HepG2 (cell line): Measurements from ENCODE around the gene UST. TPM values are rescaled to one million over a fixed set of nuclear protein-coding genes. Genes with fewer than 3 reads are reported as not detected.

Source experiments
- ATAC-seq: fragments of 200-7000 bp; cut with Tn5 transposase; 3 replicates; pipeline ENCODE4 v1.9.1; 2020; ENCODE audit warnings: mild to moderate bottlenecking, moderate library complexity
- BruUV-seq: library from RNA; stranded (reverse); fragments of 400-500 nt; replicated peaks from 2 replicates; lab custom pipeline; 2021; lab: Mats Ljungman, UMichigan
- CTCF ChIA-PET: fragments of 300-600 bp; formaldehyde crosslinking; extraction: SDS; loops from one replicate; lab custom pipeline; 2021; ENCODE audit warnings: low total read pairs, inconsistent platforms, low intra/inter-chr PET ratio; lab: Yijun Ruan, JAX
- POLR2A ChIA-PET: fragments of 350-600 bp; sonication (Branson Sonifier 250); formaldehyde crosslinking; loops from one replicate; lab custom pipeline; 2020; ENCODE audit warnings: antibody characterized with exemption, inconsistent platforms; lab: Yijun Ruan, JAX
- DNase-seq: peaks from one replicate; pipeline ENCODE4 v3.0.0-alpha.2; 2015; ENCODE audit warnings: low spot score
- FAIRE-seq: peaks from 3 replicates; lab custom pipeline; 2011; peaks lifted over from hg19 to GRCh38; lab: Jason Lieb, UNC
- H2AFZ ChIP-seq: one replicate; pipeline ENCODE4 v1.6.1; 2011; ENCODE audit warnings: low read length, inconsistent platforms
- H3K27ac ChIP-seq: fragments of 300-600 bp; 3 replicates; pipeline ENCODE4 v1.8.0; 2011; ENCODE audit warnings: mixed run types, mild to moderate bottlenecking, mixed read lengths, low read length, inconsistent platforms; ENCODE audit not compliant: insufficient read depth; ENCODE audit errors: extremely low read length
- H3K27me3 ChIP-seq, 2 experiments: fragments of 200-600 bp in 1 of 2; 2 replicates in 1 of 2; 3 replicates in 1 of 2; pipeline versions ENCODE4 v1.6.0 to v1.8.0; 2011; ENCODE audit warnings: low read length in 2 of 2, mild to moderate bottlenecking in 2 of 2, moderate library complexity in 2 of 2, inconsistent platforms in 1 of 2; ENCODE audit not compliant: insufficient read depth in 2 of 2, control insufficient read depth in 1 of 2
- H3K36me3 ChIP-seq, 2 experiments: fragments of 200-600 bp in 1 of 2; replicated peaks in 1 of 2; 2 replicates in 1 of 2; 3 replicates in 1 of 2; pipeline versions ENCODE4 v1.5.1 to v1.8.0; 2011; ENCODE audit warnings: low read length in 2 of 2, inconsistent platforms in 1 of 2; ENCODE audit not compliant: insufficient read depth in 2 of 2, control insufficient read depth in 1 of 2
- H3K4me1 ChIP-seq: 2 replicates; pipeline ENCODE4 v1.5.1; 2012; ENCODE audit warnings: low read length, inconsistent platforms; ENCODE audit not compliant: insufficient read depth
- H3K4me2 ChIP-seq: 2 replicates; pipeline ENCODE4 v1.6.0; 2011; ENCODE audit warnings: low read depth, low read length, inconsistent platforms
- H3K4me3 ChIP-seq, 3 experiments: fragments of 200-600 bp in 1 of 3; sonication (generic), shearing (Covaris generic) in 1 of 3; replicated peaks in 1 of 3; 2 replicates each; pipeline ENCODE4 v1.5.1; 2011 to 2016; ENCODE audit warnings: low read length in 3 of 3, inconsistent platforms in 2 of 3, low read depth in 2 of 3, mild to moderate bottlenecking in 2 of 3, control low read depth in 1 of 3, mixed read lengths in 1 of 3; ENCODE audit not compliant: insufficient read depth in 1 of 3
- H3K79me2 ChIP-seq: one replicate; pipeline ENCODE4 v1.6.1; 2011; ENCODE audit warnings: low read length, inconsistent platforms; ENCODE audit not compliant: insufficient read depth
- H3K9ac ChIP-seq: 2 replicates; pipeline ENCODE4 v1.6.0; 2011; ENCODE audit warnings: mild to moderate bottlenecking, low read depth, low read length, inconsistent platforms; ENCODE audit not compliant: insufficient read depth
- H3K9me3 ChIP-seq: 2 replicates; pipeline ENCODE4 v1.5.1; 2012; ENCODE audit warnings: mild to moderate bottlenecking, low read length
- H4K20me1 ChIP-seq: 2 replicates; pipeline ENCODE4 v1.6.0; 2011; ENCODE audit warnings: inconsistent platforms, mild to moderate bottlenecking, low read length, moderate library complexity; ENCODE audit not compliant: insufficient read depth
- CTCF ChIP-seq: sonication (generic); formaldehyde crosslinking; IDR thresholded peaks from 2 replicates; pipeline ENCODE4 v1.5.0; 2020; ENCODE audit warnings: mild to moderate bottlenecking, missing genetic modification reagents, moderate library complexity
- IRF9 ChIP-seq: sonication (generic); formaldehyde crosslinking; IDR thresholded peaks from 2 replicates; pipeline ENCODE4 v1.8.0; 2022; ENCODE audit warnings: missing genetic modification reagents, mild to moderate bottlenecking, borderline replicate concordance
- STAG1 ChIP-seq: sonication (generic); formaldehyde crosslinking; IDR thresholded peaks from 2 replicates; pipeline ENCODE4 v1.4.0; 2020; ENCODE audit warnings: missing genetic modification reagents
- THRA ChIP-seq: sonication (generic); formaldehyde crosslinking; IDR thresholded peaks from 2 replicates; pipeline ENCODE4 v1.4.0; 2020; ENCODE audit warnings: missing genetic modification reagents, borderline replicate concordance
- TSC22D2 ChIP-seq: sonication (generic); formaldehyde crosslinking; IDR thresholded peaks from 2 replicates; pipeline ENCODE4 v1.5.1; 2020; ENCODE audit warnings: missing genetic modification reagents, mild to moderate bottlenecking, borderline replicate concordance
- ZBTB7A ChIP-seq: sonication (generic); formaldehyde crosslinking; IDR thresholded peaks from 2 replicates; pipeline ENCODE4 v1.8.0; 2022; ENCODE audit warnings: mild to moderate bottlenecking, missing genetic modification reagents
- ZFP62 ChIP-seq: sonication (generic); formaldehyde crosslinking; IDR thresholded peaks from 2 replicates; pipeline ENCODE4 v1.4.0; 2020; ENCODE audit warnings: missing genetic modification reagents
- ZNF251 ChIP-seq: sonication (generic); formaldehyde crosslinking; IDR thresholded peaks from 2 replicates; pipeline ENCODE4 v1.9.0; 2021; ENCODE audit warnings: mild to moderate bottlenecking, missing genetic modification reagents
- ZNF263 ChIP-seq: sonication (generic); formaldehyde crosslinking; IDR thresholded peaks from 2 replicates; pipeline ENCODE4 v1.4.0; 2020; ENCODE audit warnings: missing genetic modification reagents
- ZNF703 ChIP-seq: sonication (generic); formaldehyde crosslinking; IDR thresholded peaks from 2 replicates; pipeline ENCODE4 v1.5.1; 2020; ENCODE audit warnings: missing genetic modification reagents, mild to moderate bottlenecking, moderate library complexity, borderline replicate concordance
- ZNF883 ChIP-seq: sonication (generic); formaldehyde crosslinking; IDR thresholded peaks from 2 replicates; pipeline ENCODE4 v1.5.1; 2020; ENCODE audit warnings: mild to moderate bottlenecking, missing genetic modification reagents; ENCODE audit errors: not compliant biosample characterization
- WGBS: methylation state at CpG from one replicate; pipeline ENCODE4 v1.1.6; 2017; ENCODE audit warnings: low lambda C conversion rate; 5-methylcytosine and 5-hydroxymethylcytosine counted together
- in situ Hi-C: cut with HindIII; loops from 2 replicates; pipeline ENCODE4 v1.10.0; 2017; ENCODE audit warnings: low pct_unique_long_range_greater_than_20kb; ENCODE audit not compliant: extremely low pct_ligation_motif_present
- intact Hi-C: fragments of 100-400 bp; cut with micrococcal nuclease; formaldehyde crosslinking; loops from one replicate; pipeline ENCODE4 v1.10.0; 2022; ENCODE audit not compliant: unreplicated experiment
- polyA plus RNA-seq, 8 experiments: library from polyadenylated mRNA; depleted of rRNA in 3 of 8; stranded (reverse) in 7 of 8; unstranded in 1 of 8; fragments of >200 nt; fragmentation: Illumina TruSeq in 4 of 8; extraction: Trizol in 4 of 8; gene quantifications; 2 replicates each; pipeline versions ENCODE4 v1.2.1 to v1.2.3, GENCODE V29; 2011 to 2016; ENCODE audit warnings: low read depth in 4 of 8, missing spikeins in 1 of 8, mixed read lengths in 1 of 8; ENCODE audit not compliant: insufficient read depth in 1 of 8
- total RNA-seq, 5 experiments: library from RNA; depleted of rRNA; stranded (reverse); fragments of >200 nt; fragmentation: Illumina TruSeq; extraction: Trizol; gene quantifications; 2 replicates each; pipeline ENCODE4 v1.2.3, GENCODE V29; 2016; ENCODE audit warnings: low read depth in 1 of 5
- TF ChIP-seq, protein P1 (sequence below): sonication (generic); formaldehyde crosslinking; IDR thresholded peaks from 2 replicates; pipeline ENCODE4 v1.8.0; 2022; ENCODE audit warnings: mild to moderate bottlenecking, missing genetic modification reagents, borderline replicate concordance
- TF ChIP-seq, protein P2 (sequence below): sonication (generic); formaldehyde crosslinking; IDR thresholded peaks from 2 replicates; pipeline ENCODE4 v1.4.0; 2020; ENCODE audit warnings: missing genetic modification reagents

UST gene
- total and polyA plus RNA-seq, 2 of the 13 experiments (the other 11 are each of a cell fraction or from before 2014, with no cell fraction given), result 0.27 TPM; not detected in 1

DNA sequence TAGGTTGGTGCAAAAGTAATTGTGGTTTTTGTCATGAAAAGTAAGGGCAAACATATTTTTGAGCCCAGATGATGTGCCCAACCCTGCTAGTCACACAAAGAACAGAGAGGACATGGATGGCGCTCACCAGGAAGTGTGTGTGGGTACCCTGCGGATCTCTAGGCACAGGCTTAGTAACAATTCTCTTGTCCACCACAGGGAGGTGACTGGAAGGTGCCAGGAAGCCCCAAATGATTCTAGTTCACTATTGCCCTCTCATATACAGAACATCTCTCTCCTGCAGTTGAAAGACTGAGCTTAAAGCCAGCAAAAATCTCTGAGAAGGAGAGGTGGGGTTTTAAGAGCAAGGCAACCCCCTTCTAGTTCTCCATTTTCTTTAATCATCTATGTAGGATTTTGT lies 298.6 kb downstream of the UST start:
- in situ Hi-C loops, result no loop called here
- 69% methylated on average over 2 of the region's 2 CpGs for WGBS
- no peaks in the 10 kb centered on the region for H3K36me3 ChIP-seq
- BruUV-seq, result no TSS peak
- no peaks in the 10 kb centered on the region for H3K27me3 ChIP-seq
- intact Hi-C loops, result no loop called here
- TF ChIP-seq, protein P1, sequence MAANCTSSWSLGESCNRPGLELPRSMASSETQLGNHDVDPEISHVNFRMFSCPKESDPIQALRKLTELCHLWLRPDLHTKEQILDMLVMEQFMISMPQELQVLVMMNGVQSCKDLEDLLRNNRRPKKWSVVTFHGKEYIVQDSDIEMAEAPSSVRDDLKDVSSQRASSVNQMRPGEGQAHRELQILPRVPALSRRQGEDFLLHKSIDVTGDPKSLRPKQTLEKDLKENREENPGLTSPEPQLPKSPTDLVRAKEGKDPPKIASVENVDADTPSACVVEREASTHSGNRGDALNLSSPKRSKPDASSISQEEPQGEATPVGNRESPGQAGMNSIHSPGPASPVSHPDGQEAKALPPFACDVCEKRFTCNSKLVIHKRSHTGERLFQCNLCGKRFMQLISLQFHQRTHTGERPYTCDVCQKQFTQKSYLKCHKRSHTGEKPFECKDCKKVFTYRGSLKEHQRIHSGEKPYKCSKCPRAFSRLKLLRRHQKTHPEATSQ (CRISPR knock-in tag), result no peak
- TF ChIP-seq THRA (CRISPR knock-in tag) (no peak), ZNF251 (CRISPR knock-in tag) (no peak), STAG1 (peak; percentile 19; the same call in 1 of the 2 replicates), TSC22D2 (CRISPR knock-in tag) (no peak), CTCF (CRISPR knock-in tag) (0 out of 2 replicates have a peak, but pooled peaks have one; percentile 3), IRF9 (CRISPR knock-in tag) (no peak), ZNF883 (CRISPR knock-in tag) (no peak), ZNF263 (CRISPR knock-in tag) (no peak), ZBTB7A (CRISPR knock-in tag) (no peak), ZNF703 (CRISPR knock-in tag) (no peak), ZFP62 (CRISPR knock-in tag) (no peak)
- TF ChIP-seq, protein P2, sequence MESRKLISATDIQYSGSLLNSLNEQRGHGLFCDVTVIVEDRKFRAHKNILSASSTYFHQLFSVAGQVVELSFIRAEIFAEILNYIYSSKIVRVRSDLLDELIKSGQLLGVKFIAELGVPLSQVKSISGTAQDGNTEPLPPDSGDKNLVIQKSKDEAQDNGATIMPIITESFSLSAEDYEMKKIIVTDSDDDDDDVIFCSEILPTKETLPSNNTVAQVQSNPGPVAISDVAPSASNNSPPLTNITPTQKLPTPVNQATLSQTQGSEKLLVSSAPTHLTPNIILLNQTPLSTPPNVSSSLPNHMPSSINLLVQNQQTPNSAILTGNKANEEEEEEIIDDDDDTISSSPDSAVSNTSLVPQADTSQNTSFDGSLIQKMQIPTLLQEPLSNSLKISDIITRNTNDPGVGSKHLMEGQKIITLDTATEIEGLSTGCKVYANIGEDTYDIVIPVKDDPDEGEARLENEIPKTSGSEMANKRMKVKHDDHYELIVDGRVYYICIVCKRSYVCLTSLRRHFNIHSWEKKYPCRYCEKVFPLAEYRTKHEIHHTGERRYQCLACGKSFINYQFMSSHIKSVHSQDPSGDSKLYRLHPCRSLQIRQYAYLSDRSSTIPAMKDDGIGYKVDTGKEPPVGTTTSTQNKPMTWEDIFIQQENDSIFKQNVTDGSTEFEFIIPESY, result peak; percentile 42; the same call in 1 of the 2 replicates
- no peaks in the 10 kb centered on the region for H4K20me1 ChIP-seq
- no peak overlapping the region for H3K27ac ChIP-seq
- H3K9me3 ChIP-seq, result no peaks in the 10 kb centered on the region
- H3K4me1 ChIP-seq, result peaks cover 10% of the 10 kb centered on the region; the same call in 1 of the 2 replicates
- FAIRE-seq (no peak), DNase-seq (peak; percentile 33), ATAC-seq (peak; percentile 90)
- ChIA-PET CTCF (no interaction called here), POLR2A (no interaction called here)
- no peak overlapping the region for H3K4me3 ChIP-seq
- no peak overlapping the region for H2AFZ ChIP-seq
- no peak overlapping the region for H3K4me2 ChIP-seq
- no peak overlapping the region for H3K9ac ChIP-seq
- H3K79me2 ChIP-seq, result no peaks in the 10 kb centered on the region
